ENCODE results near the gene IL36RN. TPM values are rescaled to one million over a fixed set of nuclear protein-coding genes. Genes with fewer than 3 reads are reported as not detected.

Gene IL36RN
- total and polyA plus RNA-seq, 2 experiments from 2014 or later = not detected

DNA sequence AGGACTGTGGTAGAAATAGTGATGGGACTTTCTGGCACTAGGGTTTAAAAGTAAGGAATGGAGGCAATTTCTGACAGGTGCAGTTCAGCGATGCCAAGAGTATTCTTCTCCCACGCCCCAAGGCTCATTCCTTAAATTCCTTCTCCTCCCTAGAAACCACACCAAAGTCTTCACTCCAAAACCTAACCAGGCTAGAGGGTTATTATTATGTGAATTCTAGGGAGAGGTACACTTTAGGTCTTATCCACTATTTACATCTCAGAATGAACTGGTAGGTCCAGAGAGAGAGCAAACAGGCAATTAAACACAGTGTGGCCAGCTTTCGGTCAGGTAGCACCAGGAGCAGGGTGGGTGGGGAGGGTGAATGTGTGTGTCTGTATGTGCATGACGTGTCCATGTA is 20.1 kb downstream of the IL36RN start:
- TF ChIP-seq, protein P1, sequence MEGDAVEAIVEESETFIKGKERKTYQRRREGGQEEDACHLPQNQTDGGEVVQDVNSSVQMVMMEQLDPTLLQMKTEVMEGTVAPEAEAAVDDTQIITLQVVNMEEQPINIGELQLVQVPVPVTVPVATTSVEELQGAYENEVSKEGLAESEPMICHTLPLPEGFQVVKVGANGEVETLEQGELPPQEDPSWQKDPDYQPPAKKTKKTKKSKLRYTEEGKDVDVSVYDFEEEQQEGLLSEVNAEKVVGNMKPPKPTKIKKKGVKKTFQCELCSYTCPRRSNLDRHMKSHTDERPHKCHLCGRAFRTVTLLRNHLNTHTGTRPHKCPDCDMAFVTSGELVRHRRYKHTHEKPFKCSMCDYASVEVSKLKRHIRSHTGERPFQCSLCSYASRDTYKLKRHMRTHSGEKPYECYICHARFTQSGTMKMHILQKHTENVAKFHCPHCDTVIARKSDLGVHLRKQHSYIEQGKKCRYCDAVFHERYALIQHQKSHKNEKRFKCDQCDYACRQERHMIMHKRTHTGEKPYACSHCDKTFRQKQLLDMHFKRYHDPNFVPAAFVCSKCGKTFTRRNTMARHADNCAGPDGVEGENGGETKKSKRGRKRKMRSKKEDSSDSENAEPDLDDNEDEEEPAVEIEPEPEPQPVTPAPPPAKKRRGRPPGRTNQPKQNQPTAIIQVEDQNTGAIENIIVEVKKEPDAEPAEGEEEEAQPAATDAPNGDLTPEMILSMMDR (IDR thresholded peaks at IDR 0.05; ENCODE audit: low read depth, low read length) = no peak
- DNase-seq (ENCODE audit: low read depth in 1 of 2, low spot score in 1 of 2) = no peak

GRCh38 chr2:113080134-113080533 is 21.1 kb downstream of the IL36RN start:
- Histone ChIP-seq H3K27ac (no peak overlapping the region), H3K9me3 (ENCODE audit: low read depth) (no peaks in the 10 kb centered on the region), H3K4me3 (no peak overlapping the region), H3K36me3 (no peaks in the 10 kb centered on the region), H3K4me1 (ENCODE audit: low read depth) (no peaks in the 10 kb centered on the region), H3K27me3 (peaks cover 3% of the 10 kb centered on the region)
- TF ChIP-seq, protein P1 (IDR thresholded peaks at IDR 0.05; ENCODE audit: low read depth, low read length) = peak; percentile 88
- DNase-seq (ENCODE audit: low read depth in 1 of 2, low spot score in 1 of 2) = peak; percentile 39 to 54

More for the DNA sequence above, 20.1 kb downstream of the IL36RN start:
- no peaks in the 10 kb centered on the region for H3K36me3 ChIP-seq
- H3K9me3 ChIP-seq (ENCODE audit: low read depth) = no peaks in the 10 kb centered on the region
- no peaks in the 10 kb centered on the region for H3K4me1 ChIP-seq (ENCODE audit: low read depth)
- peaks cover 3% of the 10 kb centered on the region for H3K27me3 ChIP-seq
- H3K27ac ChIP-seq = no peak overlapping the region
- H3K4me3 ChIP-seq = no peak overlapping the region

GRCh38 chr2:113081488-113082210 is 22.7 kb downstream of the IL36RN start:
- Histone ChIP-seq H3K36me3 (no peaks in the 10 kb centered on the region), H3K27me3 (peaks cover 3% of the 10 kb centered on the region), H3K9me3 (ENCODE audit: low read depth) (no peaks in the 10 kb centered on the region), H3K27ac (no peak overlapping the region), H3K4me1 (ENCODE audit: low read depth) (no peaks in the 10 kb centered on the region), H3K4me3 (no peak overlapping the region)
- DNase-seq (ENCODE audit: low read depth in 1 of 2, low spot score in 1 of 2) = no peak
- TF ChIP-seq, protein P1 (IDR thresholded peaks at IDR 0.05; ENCODE audit: low read depth, low read length) = no peak

- Histone ChIP-seq H3K36me3 (no peaks in the 10 kb centered on the region), H3K4me1 (ENCODE audit: low read depth) (no peaks in the 10 kb centered on the region), H3K27me3 (peaks cover 3% of the 10 kb centered on the region), H3K4me3 (no peak overlapping the region), H3K9me3 (ENCODE audit: low read depth) (no peaks in the 10 kb centered on the region), H3K27ac (no peak overlapping the region)
- no peak for DNase-seq (ENCODE audit: low read depth in 1 of 2, low spot score in 1 of 2)
- TF ChIP-seq, protein P1 (IDR thresholded peaks at IDR 0.05; ENCODE audit: low read depth, low read length) = no peak
Measured at GRCh38 chr2:113083296-113083695, 24.3 kb downstream of the IL36RN start.

DNA sequence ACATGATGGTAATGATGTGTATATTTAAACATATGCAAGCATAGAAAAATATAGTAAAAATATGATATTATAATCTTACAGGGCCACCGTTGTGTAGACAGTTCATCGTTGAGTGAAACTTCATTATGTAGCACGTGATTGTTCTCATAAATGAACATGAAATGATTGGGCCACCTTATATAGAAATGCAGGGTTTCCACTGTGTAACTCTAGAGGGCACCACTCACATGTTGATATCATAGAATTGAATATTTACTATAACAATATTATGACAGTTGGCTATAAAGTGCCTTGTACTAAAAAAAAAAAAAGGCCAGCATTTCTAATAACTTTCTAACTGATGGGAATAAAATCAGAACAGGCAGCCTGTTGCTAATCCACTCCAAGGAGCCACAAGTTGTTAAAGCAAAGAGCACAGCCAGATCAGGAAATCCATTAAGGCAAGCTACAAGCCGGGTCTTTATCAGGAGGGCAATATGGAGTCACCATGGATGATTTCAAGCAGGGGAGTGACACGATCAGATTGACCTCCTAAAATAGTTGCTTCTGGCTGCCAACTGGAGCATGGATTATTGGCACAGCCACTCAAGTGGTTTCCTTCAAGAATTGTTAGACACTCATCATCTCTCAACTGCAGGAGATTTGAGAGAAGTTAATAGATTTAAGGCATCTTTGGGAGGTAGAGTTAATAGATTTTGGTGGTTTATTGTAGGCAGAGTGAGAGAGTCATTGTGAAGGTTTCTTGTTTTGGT is 25.4 kb downstream of the IL36RN start:
- Histone ChIP-seq H3K27me3 (no peaks in the 10 kb centered on the region), H3K4me3 (no peak overlapping the region), H3K4me1 (ENCODE audit: low read depth) (no peaks in the 10 kb centered on the region), H3K9me3 (ENCODE audit: low read depth) (no peaks in the 10 kb centered on the region), H3K36me3 (no peaks in the 10 kb centered on the region), H3K27ac (no peak overlapping the region)
- TF ChIP-seq, protein P1 (IDR thresholded peaks at IDR 0.05; ENCODE audit: low read depth, low read length) = peak; percentile 52
- peak in 1 of 2 donors; percentile 28 for DNase-seq (ENCODE audit: low read depth in 1 of 2, low spot score in 1 of 2)

Data from cardiac muscle cell (in vitro differentiated cells and primary cell).